Measurements from ENCODE around the gene CTRB2.

- TF ChIP-seq POLR2A (IDR thresholded peaks at IDR 0.05; ENCODE audit: low read length) = peak; percentile 1
- TF ChIP-seq GATA1 (IDR thresholded peaks at IDR 0.05; ENCODE audit: low read depth, low read length) = no peak
Observed at GRCh38 chr16:75250809-75251279, 43.9 kb upstream of the CTRB2 start.

Measured in erythroblast (primary cell).